Measurements from ENCODE around the gene NXN.

- TF ChIP-seq CTCF (IDR thresholded peaks at IDR 0.05) (no peak), POLR2A (IDR thresholded peaks at IDR 0.05) (no peak)
Measured at GRCh38 chr17:981292-981658, 1.7 kb upstream of the NXN start.
